Measurements from ENCODE around the gene NOTO.

GRCh38 chr2:73258186-73258912, 56.0 kb downstream of the NOTO start:
- TF ChIP-seq CTCF (IDR thresholded peaks at IDR 0.05) (no peak), ZFX (IDR thresholded peaks at IDR 0.05; ENCODE audit: borderline replicate concordance) (no peak)
